CD4-positive, alpha-beta T cell treated with Interleukin-10 for 1 hour (primary cell): ENCODE data around the gene ZNF316.
A peak's percentile ranks its signal among the peaks of the same experiment; 100 is the strongest.
"Not testable (repeated sequence)": the region's sequence is repeated elsewhere in the genome, so short reads cannot be mapped to it uniquely, and the experiment has no call there.

Experiments used
- DNase-seq: peaks from one replicate; pipeline ENCODE4 v3.0.0-alpha.2; 2020

The ZNF316 gene

DNA sequence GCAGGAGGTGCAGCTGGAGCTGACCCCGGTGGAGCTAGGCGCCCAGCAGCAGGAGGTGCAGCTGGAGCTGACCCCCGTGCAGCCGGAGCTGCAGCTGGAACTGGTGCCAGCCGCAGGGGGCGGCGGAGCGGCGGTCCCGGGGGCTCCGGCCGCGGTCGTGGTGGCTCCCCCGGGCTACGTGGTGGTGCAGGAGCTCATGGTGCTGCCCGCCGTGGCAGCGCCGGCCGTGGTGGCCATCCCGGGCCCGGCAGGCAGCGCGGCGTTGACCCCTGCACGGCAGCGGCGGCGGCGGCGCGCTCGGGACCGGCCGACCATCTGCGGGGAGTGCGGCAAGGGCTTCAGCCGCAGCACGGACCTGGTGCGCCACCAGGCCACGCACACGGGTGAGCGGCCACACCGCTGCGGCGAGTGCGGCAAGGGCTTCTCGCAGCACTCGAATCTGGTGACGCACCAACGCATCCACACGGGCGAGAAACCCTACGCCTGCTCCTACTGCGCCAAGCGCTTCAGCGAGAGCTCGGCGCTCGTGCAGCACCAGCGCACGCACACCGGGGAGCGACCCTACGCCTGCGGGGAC is 14.9 kb upstream of the ZNF316 start:
- no peak for DNase-seq

DNA sequence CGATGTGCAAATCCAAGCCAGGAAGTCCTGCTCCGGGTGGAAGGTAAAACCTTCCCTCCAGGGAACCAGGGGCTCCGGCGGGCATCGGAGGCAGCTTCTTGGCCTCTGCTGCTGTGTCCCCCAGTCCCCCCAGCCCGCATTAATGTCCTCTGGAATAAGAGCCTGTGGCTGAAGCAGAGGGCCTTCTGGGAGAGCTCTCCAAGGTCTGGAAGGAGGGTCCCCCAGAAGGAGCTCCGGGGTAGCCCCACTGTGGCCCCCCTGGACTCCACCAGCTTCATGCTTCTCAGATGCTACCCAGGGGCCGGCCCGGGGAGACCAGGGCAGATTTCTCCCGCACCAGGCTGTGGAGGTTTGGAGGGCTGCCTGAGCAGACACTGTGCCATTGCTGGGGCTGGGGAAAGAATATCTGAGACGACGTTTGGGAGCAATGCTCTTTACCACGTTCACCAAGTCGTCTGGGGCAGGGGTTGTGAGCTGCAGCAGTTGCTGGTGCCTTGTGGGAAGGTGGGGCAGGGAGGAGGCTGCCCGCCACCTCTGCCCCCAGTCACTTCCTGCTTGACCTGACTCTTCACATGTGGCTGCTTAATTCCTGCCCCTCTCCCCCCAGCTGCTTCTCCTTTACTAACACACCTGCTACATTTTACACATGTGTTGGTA is 13.4 kb upstream of the ZNF316 start:
- DNase-seq: peak; percentile 46

- no peak for DNase-seq
These were observed 12.9 kb upstream of the ZNF316 start for GRCh38 chr7:6624246-6624611.

- no peak for DNase-seq
These were observed 9.1 kb upstream of the ZNF316 start for GRCh38 chr7:6628045-6628444.

DNA sequence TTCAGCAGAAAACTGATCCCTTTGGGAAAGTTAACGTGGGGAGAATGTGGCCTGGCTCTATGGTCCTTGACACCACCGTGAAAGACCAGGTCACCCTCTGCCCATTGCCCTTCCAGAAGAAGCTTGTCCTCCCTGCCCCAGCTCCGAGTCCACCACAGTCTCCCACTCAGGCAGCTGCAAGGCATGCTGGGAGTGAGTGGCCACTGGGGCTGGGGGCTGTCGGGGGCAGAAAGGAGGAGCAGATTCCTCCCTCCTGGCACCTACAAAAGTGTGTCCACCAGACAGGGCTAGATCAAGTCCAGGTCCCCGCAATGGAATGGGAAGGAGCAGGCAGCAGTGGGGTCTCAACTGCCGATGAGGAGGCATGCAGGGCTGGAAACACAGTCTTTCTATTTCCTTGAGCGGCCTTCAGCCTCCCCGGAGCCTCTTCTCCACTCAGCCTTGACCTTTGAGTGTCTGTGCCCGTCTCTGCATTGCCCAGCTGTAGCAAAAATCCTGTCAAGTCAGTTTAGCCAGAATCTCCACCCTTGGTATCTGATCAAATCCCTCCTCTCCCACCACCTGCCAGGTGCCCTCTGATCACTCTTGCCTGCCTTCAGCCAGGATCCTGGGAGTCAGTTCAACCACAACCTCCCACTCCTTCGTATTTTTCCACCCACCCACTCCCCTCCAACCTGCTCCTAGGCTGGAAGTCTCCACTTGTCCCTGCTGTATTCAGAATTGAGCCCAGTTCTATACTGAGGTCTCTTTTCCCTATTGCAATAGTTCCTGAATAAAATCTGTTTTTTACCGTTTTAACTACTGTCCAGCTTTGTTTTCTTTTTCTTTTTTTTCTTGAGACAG is 6.9 kb upstream of the ZNF316 start:
- no peak for DNase-seq

GRCh38 chr7:6631605-6632004 is 5.5 kb upstream of the ZNF316 start:
- DNase-seq: no peak

DNA sequence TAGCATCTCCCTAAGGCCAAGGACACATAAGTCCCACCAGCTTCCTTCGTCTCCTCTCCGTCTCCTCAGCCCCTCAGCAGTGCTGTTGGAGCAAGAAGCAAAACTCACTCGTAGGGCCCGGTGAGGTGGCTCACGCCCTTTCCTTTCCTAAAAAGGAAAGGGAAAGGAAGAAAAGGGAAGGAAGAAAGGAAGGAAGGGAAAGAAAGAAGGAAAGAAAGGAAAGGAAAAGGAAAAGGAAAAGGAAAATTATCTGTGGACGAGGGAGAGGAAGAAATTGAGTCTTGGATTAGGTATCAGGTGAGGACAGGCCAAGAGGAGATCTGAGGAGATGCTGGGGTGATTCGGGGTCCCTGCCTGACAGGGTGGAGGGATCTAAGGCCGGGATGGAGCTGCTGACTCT is 3.1 kb upstream of the ZNF316 start:
- DNase-seq: no peak

DNA sequence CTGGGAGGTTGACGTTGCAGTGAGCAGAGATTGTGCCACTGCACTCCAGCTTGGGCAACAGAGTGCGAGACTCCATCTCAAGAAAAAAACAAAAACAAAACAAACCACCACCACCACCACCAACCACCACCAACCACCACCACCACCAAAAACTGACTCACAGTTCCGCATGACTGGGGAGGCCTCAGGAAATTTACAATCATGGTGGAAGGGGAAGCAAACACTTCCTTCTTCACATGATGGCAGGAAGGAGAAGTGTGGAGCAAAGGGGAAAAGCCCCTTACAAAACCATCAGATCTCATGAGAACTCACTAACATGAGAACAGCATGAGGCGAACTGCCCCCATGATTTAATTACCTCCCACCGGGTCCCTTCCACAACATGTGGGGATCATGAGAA is 2.1 kb upstream of the ZNF316 start:
- not testable (repeated sequence) for DNase-seq

- peak; percentile 68 for DNase-seq
These were observed 569 bp downstream of the ZNF316 start for GRCh38 chr7:6637544-6638229.

GRCh38 chr7:6639032-6639431 is 1.9 kb downstream of the ZNF316 start:
- no peak for DNase-seq

GRCh38 chr7:6639627-6640026 is 2.5 kb downstream of the ZNF316 start:
- no peak for DNase-seq

GRCh38 chr7:6640246-6640721 is 3.2 kb downstream of the ZNF316 start:
- DNase-seq: no peak

GRCh38 chr7:6641305-6642035 is 4.4 kb downstream of the ZNF316 start:
- DNase-seq: no peak

DNA sequence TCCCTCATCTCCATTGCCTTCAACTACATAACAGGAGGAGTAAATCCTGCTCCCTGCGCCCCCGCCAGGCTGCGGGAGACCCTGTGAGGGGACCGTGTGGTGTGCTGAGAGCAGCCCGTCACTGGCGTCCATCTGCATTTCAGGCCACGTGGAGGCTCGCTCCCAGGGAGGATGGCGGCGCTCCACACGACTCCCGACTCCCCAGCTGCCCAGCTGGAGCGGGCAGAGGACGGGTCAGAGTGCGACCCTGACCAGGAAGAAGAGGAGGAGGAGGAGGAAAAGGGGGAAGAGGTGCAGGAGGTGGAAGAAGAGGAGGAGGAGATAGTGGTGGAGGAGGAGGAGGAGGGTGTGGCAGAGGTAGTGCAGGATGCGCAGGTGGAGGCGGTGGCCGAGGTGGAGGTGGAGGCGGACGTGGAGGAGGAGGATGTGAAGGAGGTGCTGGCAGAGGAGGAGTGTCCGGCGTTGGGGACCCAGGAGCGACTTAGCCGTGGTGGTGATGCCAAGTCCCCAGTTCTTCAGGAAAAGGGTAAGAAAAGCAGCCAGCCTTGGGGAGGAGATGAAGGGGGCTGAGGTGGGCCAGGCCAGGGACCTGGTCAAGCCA is 5.2 kb downstream of the ZNF316 start:
- DNase-seq: no peak

GRCh38 chr7:6642861-6643640 is 5.9 kb downstream of the ZNF316 start:
- DNase-seq: no peak

GRCh38 chr7:6643915-6644625 is 7.0 kb downstream of the ZNF316 start:
- no peak for DNase-seq

- no peak for DNase-seq
These were observed 7.6 kb downstream of the ZNF316 start for GRCh38 chr7:6644728-6645127.

DNA sequence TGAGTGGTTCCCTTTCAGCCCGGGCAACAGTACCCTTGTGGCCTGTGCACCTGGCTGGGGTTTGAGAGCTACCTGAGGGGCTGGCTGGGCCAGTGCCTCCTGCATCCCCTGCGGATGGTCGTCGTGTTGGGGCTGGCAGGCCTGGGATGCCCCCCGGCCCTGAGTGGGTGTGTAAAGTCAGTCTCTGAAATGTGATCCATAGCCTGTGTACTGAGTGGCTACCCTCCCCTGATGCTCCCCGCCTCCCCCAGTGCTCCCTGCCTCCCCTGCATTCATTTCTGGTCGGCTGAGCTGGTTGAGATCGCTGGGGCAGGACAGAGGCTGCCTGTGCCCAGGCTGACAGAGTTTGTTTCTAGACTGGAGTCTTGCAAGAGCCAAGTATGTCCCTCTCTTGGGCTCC is 9.3 kb downstream of the ZNF316 start:
- no peak for DNase-seq

- DNase-seq: no peak
These were observed 10.0 kb downstream of the ZNF316 start for GRCh38 chr7:6647080-6647479.

- no peak for DNase-seq
These were observed 10.4 kb downstream of the ZNF316 start for GRCh38 chr7:6647541-6647940.
